GM19463 (cell line): ENCODE results near the gene SARDH.

ENCODE experiments used
- ATAC-seq: cut with Tn5 transposase; IDR thresholded peaks from one replicate; pipeline ENCODE4 v1.9.1; 2021; ENCODE audit warnings: mild to moderate bottlenecking, moderate library complexity; ENCODE audit not compliant: unreplicated experiment

The SARDH gene

GRCh38 chr9:133704711-133705181 lies 33.4 kb downstream of the SARDH start:
- ATAC-seq, result no peak

GRCh38 chr9:133703591-133704399 lies 34.4 kb downstream of the SARDH start:
- ATAC-seq, result no peak

- ATAC-seq, result no peak
These were observed 35.2 kb downstream of the SARDH start for GRCh38 chr9:133702798-133703590.

- no peak for ATAC-seq
These were observed 36.0 kb downstream of the SARDH start for GRCh38 chr9:133701981-133702797.

GRCh38 chr9:133701321-133701980 lies 36.7 kb downstream of the SARDH start:
- ATAC-seq, result no peak

- no peak for ATAC-seq
These were observed 37.3 kb downstream of the SARDH start for GRCh38 chr9:133700819-133701320.

GRCh38 chr9:133699546-133699945 lies 38.6 kb downstream of the SARDH start:
- no peak for ATAC-seq

GRCh38 chr9:133696071-133696472 lies 42.1 kb downstream of the SARDH start:
- ATAC-seq, result no peak

GRCh38 chr9:133694686-133695085 lies 43.5 kb downstream of the SARDH start:
- no peak for ATAC-seq

- ATAC-seq, result no peak
These were observed 44.2 kb downstream of the SARDH start for GRCh38 chr9:133693703-133694529.

- ATAC-seq, result no peak
These were observed 45.0 kb downstream of the SARDH start for GRCh38 chr9:133693116-133693515.

GRCh38 chr9:133692364-133692985 lies 45.7 kb downstream of the SARDH start:
- ATAC-seq, result no peak

- ATAC-seq, result no peak
These were observed 46.4 kb downstream of the SARDH start for GRCh38 chr9:133691626-133692363.

GRCh38 chr9:133691191-133691590 lies 47.0 kb downstream of the SARDH start:
- ATAC-seq, result no peak

- no peak for ATAC-seq
These were observed 48.0 kb downstream of the SARDH start for GRCh38 chr9:133690081-133690561.

- no peak for ATAC-seq
These were observed 48.9 kb downstream of the SARDH start for GRCh38 chr9:133689151-133689763.

- ATAC-seq, result no peak
These were observed 50.0 kb downstream of the SARDH start for GRCh38 chr9:133687856-133688761.
